Measurements from ENCODE around the gene CEMIP. TPM values are rescaled to one million over a fixed set of nuclear protein-coding genes. Genes with fewer than 3 reads are reported as not detected.

CEMIP gene
- total and polyA plus RNA-seq, 2 of the 13 experiments (the other 11 are each of a cell fraction or from before 2014, with no cell fraction given) = 4.3 to 28.5 TPM

DNA sequence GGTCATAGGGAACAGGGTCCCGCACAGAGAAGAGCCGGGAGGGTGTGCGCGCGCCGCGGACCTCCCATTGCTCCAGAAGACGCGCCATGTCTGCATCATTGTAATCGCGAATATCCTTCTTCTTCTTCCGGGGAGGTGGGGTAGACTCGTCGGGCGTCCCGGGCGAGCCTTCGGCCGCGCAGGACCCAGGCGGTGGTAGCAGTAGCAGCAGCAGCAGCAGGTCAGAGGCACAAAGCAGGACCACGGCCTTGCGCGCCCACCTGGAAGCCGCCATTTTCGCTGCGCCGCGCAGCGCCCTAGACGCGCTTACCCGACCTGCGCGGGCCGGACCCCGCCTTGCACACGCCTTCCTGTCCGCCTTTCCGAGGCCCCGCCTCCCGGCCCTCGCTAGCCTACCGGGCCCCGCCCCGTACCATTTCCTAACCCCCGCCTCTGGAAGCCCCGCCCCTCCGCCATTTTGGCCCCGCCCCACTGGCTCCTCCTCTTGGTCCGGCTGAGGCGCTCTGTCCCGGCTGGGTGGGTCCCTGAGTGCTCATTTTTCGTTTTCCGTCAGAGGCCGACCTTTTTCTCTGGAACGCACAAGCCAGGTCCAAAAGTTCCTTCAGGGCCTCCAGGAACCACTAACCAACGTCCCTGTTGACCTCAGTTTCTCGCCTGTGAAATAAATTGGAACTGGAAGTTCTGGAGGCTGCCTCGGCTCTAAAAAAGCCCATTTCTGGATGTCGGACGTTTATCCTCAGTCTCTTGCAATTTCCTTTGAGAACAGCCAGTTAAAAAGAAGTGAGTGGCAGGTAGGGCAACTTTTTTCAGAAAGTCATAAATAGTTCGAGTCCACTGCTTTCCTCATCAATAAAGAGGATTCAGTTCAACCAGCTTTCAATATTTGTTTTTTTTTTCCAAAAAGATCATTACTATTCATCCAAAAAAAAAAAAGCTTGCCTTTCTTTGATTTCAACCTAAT, 210.6 kb downstream of the CEMIP start, which contains the start of gene MESD (continued):
- no peak for TF ChIP-seq NONO (IDR thresholded peaks at IDR 0.05)
- TF ChIP-seq NONO (CRISPR knock-in tag; conservative IDR thresholded peaks at IDR 0.05) = peak; percentile 61
- TF ChIP-seq, protein P1, sequence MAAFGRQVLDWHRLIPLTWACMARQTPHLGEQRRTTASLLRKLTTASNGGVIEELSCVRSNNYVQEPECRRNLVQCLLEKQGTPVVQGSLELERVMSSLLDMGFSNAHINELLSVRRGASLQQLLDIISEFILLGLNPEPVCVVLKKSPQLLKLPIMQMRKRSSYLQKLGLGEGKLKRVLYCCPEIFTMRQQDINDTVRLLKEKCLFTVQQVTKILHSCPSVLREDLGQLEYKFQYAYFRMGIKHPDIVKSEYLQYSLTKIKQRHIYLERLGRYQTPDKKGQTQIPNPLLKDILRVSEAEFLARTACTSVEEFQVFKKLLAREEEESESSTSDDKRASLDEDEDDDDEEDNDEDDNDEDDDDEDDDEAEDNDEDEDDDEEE (CRISPR knock-in tag; IDR thresholded peaks at IDR 0.05) = no peak
- no peak for TF ChIP-seq ZSCAN29 (CRISPR knock-in tag; conservative IDR thresholded peaks at IDR 0.05)
- TF ChIP-seq TBP (CRISPR knock-in tag; IDR thresholded peaks at IDR 0.05) = no peak
- TF ChIP-seq SATB2 (CRISPR knock-in tag; IDR thresholded peaks at IDR 0.05) = no peak
- peak; percentile 79; the same call in 1 of the 2 replicates for TF ChIP-seq ZSCAN21 (CRISPR knock-in tag; IDR thresholded peaks at IDR 0.05; ENCODE audit: borderline replicate concordance)
- peak; percentile 24; the same call in 1 of the 2 replicates for TF ChIP-seq ZNF790 (CRISPR knock-in tag; IDR thresholded peaks at IDR 0.05; ENCODE audit: borderline replicate concordance)
- TF ChIP-seq, protein P2, sequence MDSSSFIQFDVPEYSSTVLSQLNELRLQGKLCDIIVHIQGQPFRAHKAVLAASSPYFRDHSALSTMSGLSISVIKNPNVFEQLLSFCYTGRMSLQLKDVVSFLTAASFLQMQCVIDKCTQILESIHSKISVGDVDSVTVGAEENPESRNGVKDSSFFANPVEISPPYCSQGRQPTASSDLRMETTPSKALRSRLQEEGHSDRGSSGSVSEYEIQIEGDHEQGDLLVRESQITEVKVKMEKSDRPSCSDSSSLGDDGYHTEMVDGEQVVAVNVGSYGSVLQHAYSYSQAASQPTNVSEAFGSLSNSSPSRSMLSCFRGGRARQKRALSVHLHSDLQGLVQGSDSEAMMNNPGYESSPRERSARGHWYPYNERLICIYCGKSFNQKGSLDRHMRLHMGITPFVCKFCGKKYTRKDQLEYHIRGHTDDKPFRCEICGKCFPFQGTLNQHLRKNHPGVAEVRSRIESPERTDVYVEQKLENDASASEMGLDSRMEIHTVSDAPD (CRISPR knock-in tag; IDR thresholded peaks at IDR 0.05) = no peak
- TF ChIP-seq FOXM1 (CRISPR knock-in tag; IDR thresholded peaks at IDR 0.05) = 0 out of 2 replicates have a peak, but pooled peaks have one; percentile 74
- peak; percentile 81; the same call in 1 of the 2 replicates for TF ChIP-seq KAT7 (CRISPR knock-in tag; IDR thresholded peaks at IDR 0.05; ENCODE audit: borderline replicate concordance)
- TF ChIP-seq RBM39 (IDR thresholded peaks at IDR 0.05; ENCODE audit: low read depth, low read length, poor library complexity, severe bottlenecking) = peak; percentile 58
- TF ChIP-seq RCOR2 (CRISPR knock-in tag; IDR thresholded peaks at IDR 0.05) = no peak
- TF ChIP-seq REXO4 (CRISPR knock-in tag; IDR thresholded peaks at IDR 0.05; ENCODE audit: borderline replicate concordance) = 0 out of 2 replicates have a peak, but pooled peaks have one; percentile 29
- no peak for TF ChIP-seq ZNF674 (CRISPR knock-in tag; IDR thresholded peaks at IDR 0.05; ENCODE audit: low read depth)
- TF ChIP-seq ESRRA (CRISPR knock-in tag; IDR thresholded peaks at IDR 0.05; ENCODE audit: low read depth) = peak; percentile 62; the same call in 1 of the 2 replicates
- TF ChIP-seq NFYB (CRISPR knock-in tag; IDR thresholded peaks at IDR 0.05) = peak; percentile 53; the same call in 1 of the 2 replicates
- TF ChIP-seq ZNF143 (CRISPR knock-in tag; IDR thresholded peaks at IDR 0.05) = peak; percentile 43; the same call in 1 of the 2 replicates
- no peak for TF ChIP-seq SNAI1 (CRISPR knock-in tag; IDR thresholded peaks at IDR 0.05; ENCODE audit: borderline replicate concordance)
- no peak for TF ChIP-seq NBN (conservative IDR thresholded peaks at IDR 0.05)
- TF ChIP-seq, protein P3, sequence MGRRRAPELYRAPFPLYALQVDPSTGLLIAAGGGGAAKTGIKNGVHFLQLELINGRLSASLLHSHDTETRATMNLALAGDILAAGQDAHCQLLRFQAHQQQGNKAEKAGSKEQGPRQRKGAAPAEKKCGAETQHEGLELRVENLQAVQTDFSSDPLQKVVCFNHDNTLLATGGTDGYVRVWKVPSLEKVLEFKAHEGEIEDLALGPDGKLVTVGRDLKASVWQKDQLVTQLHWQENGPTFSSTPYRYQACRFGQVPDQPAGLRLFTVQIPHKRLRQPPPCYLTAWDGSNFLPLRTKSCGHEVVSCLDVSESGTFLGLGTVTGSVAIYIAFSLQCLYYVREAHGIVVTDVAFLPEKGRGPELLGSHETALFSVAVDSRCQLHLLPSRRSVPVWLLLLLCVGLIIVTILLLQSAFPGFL (CRISPR knock-in tag; IDR thresholded peaks at IDR 0.05) = 0 out of 2 replicates have a peak, but pooled peaks have one; percentile 27
- peak; percentile 38; the same call in 1 of the 2 replicates for TF ChIP-seq CEBPG (CRISPR knock-in tag; IDR thresholded peaks at IDR 0.05)
- no peak for TF ChIP-seq ELF4 (CRISPR knock-in tag; IDR thresholded peaks at IDR 0.05; ENCODE audit: borderline replicate concordance)
- TF ChIP-seq ZNF605 (CRISPR knock-in tag; IDR thresholded peaks at IDR 0.05) = peak; percentile 27; the same call in 1 of the 2 replicates
- TF ChIP-seq, protein P4, sequence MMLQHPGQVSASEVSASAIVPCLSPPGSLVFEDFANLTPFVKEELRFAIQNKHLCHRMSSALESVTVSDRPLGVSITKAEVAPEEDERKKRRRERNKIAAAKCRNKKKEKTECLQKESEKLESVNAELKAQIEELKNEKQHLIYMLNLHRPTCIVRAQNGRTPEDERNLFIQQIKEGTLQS (CRISPR knock-in tag; IDR thresholded peaks at IDR 0.05) = peak; percentile 34
- TF ChIP-seq ZSCAN25 (CRISPR knock-in tag; IDR thresholded peaks at IDR 0.05) = no peak
